ENCODE measurements around the gene DGCR8. TPM values are rescaled to one million over a fixed set of nuclear protein-coding genes. Genes with fewer than 3 reads are reported as not detected.

DGCR8 gene
- total and polyA plus RNA-seq, 2 experiments from 2014 or later, result 14.0 to 28.7 TPM

DNA sequence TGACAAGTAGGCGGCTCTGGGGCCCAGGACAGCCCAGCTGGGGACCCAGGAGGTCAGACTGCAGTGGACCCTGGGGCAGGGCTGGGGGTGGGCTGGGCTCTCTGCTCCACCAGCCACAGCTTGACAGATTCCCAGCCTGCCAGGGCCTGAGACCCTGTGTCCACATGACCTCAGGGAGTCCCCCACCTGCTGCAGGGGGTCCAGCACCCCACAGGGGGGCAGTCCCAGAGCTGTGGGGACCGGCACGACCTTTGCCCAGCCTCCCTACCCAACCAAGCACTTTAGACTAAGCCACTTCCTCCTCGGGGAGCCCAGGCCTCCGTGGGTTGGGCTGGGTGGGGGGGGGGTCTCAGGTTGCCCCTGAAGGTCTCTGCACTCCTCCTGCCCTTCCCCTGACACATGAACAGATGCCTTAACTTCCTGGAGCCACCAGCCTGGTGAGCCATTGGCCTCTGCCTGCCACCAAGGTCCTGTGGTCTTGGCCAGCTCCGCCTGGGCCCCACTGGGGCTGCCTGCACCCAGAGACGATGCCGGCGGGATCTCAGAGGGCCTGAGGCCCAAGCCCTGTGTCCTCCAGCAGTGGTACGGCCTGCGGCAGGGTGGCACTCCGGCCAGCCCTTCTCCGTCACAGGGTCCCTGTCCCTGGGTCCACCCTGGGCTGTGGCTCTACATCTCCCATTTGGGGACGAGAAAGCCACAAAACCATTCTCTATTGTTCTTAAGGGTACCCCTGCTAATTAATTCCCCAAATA, 67.4 kb downstream of the DGCR8 start:
- TF ChIP-seq EZH2 (IDR thresholded peaks at IDR 0.05; ENCODE audit: insufficient read depth, poor library complexity, severe bottlenecking) (no peak), EZH2phosphoT487 (IDR thresholded peaks at IDR 0.05; ENCODE audit: insufficient read depth, low read depth) (no peak)

DNA sequence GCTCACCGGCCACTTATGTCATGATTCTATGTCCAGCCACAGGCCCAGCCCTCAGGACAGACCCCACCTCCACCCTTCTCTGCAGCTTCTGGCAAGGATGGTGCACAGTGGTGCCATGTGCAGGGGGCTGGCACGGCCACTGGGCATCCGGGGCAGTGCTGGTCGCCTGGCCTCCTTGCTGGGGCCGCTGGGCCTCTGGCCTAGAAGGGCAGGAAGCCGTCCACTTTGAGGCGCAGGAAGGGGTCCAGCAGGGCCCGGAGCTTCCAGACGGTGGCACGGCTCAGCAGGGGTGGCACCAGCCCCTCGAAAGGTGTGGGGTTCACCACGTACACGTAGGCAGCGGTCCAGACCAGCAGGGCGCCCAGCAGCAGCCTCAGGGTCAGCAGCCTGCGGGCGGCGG, 68.4 kb downstream of the DGCR8 start:
- H3K27me3 ChIP-seq (replicated peaks; ENCODE audit: insufficient read depth), result no peaks in the 10 kb centered on the region
- H3K36me3 ChIP-seq (ENCODE audit: low read depth), result no peaks in the 10 kb centered on the region
- H3K9ac ChIP-seq, result no peak overlapping the region
- no peak overlapping the region for H3K4me2 ChIP-seq (ENCODE audit: unreplicated experiment)
- H3K9me3 ChIP-seq (ENCODE audit: low read depth), result no peaks in the 10 kb centered on the region
- DNase-seq, result no peak
- H3K9me2 ChIP-seq (ENCODE audit: insufficient read depth), result no peaks in the 10 kb centered on the region
- no peaks in the 10 kb centered on the region for H3K4me1 ChIP-seq (ENCODE audit: insufficient read depth)
- no peak overlapping the region for H3K4me3 ChIP-seq
- no peak overlapping the region for H3K27ac ChIP-seq
- no peaks in the 10 kb centered on the region for H3F3A ChIP-seq (ENCODE audit: insufficient read depth)
- WGBS, 2 experiments (ENCODE audit: low coverage in 1 of 2, low lambda C conversion rate in 2 of 2, missing lambda C conversion rate in 2 of 2), result 72 to 73% methylated on average over 14 of the region's 18 CpGs
- H2AFZ ChIP-seq, result no peak overlapping the region
- no peaks in the 10 kb centered on the region for H4K20me1 ChIP-seq (ENCODE audit: insufficient read depth)
- TF ChIP-seq EZH2phosphoT487 (IDR thresholded peaks at IDR 0.05; ENCODE audit: insufficient read depth, low read depth) (no peak), EZH2 (IDR thresholded peaks at IDR 0.05; ENCODE audit: insufficient read depth, poor library complexity, severe bottlenecking) (no peak)
- H3K79me2 ChIP-seq (ENCODE audit: insufficient read depth), result no peaks in the 10 kb centered on the region
- in situ Hi-C loops (cut with MboI), result no loop called here

More for the DNA sequence above, 67.4 kb downstream of the DGCR8 start:
- Histone ChIP-seq H3K9me3 (ENCODE audit: low read depth) (no peaks in the 10 kb centered on the region), H3K4me1 (ENCODE audit: insufficient read depth) (no peaks in the 10 kb centered on the region; the same call in 1 of the 2 replicates), H3K27ac (no peak overlapping the region), H3K9me2 (ENCODE audit: insufficient read depth) (no peaks in the 10 kb centered on the region), H3K9ac (no peak overlapping the region), H3K4me3 (no peak overlapping the region), H2AFZ (no peak overlapping the region), H3K36me3 (ENCODE audit: low read depth) (no peaks in the 10 kb centered on the region), H3F3A (ENCODE audit: insufficient read depth) (peaks cover under 1% of the 10 kb centered on the region; the same call in 1 of the 2 replicates), H4K20me1 (ENCODE audit: insufficient read depth) (no peaks in the 10 kb centered on the region), H3K79me2 (ENCODE audit: insufficient read depth) (no peaks in the 10 kb centered on the region), H3K4me2 (ENCODE audit: unreplicated experiment) (no peak overlapping the region), H3K27me3 (replicated peaks; ENCODE audit: insufficient read depth) (no peaks in the 10 kb centered on the region)
- DNase-seq, result no peak
- WGBS, 2 experiments (ENCODE audit: low coverage in 1 of 2, low lambda C conversion rate in 2 of 2, missing lambda C conversion rate in 2 of 2), result 81 to 83% methylated on average over 14 of the region's 14 CpGs
- in situ Hi-C loops (cut with MboI), result no loop called here

DNA sequence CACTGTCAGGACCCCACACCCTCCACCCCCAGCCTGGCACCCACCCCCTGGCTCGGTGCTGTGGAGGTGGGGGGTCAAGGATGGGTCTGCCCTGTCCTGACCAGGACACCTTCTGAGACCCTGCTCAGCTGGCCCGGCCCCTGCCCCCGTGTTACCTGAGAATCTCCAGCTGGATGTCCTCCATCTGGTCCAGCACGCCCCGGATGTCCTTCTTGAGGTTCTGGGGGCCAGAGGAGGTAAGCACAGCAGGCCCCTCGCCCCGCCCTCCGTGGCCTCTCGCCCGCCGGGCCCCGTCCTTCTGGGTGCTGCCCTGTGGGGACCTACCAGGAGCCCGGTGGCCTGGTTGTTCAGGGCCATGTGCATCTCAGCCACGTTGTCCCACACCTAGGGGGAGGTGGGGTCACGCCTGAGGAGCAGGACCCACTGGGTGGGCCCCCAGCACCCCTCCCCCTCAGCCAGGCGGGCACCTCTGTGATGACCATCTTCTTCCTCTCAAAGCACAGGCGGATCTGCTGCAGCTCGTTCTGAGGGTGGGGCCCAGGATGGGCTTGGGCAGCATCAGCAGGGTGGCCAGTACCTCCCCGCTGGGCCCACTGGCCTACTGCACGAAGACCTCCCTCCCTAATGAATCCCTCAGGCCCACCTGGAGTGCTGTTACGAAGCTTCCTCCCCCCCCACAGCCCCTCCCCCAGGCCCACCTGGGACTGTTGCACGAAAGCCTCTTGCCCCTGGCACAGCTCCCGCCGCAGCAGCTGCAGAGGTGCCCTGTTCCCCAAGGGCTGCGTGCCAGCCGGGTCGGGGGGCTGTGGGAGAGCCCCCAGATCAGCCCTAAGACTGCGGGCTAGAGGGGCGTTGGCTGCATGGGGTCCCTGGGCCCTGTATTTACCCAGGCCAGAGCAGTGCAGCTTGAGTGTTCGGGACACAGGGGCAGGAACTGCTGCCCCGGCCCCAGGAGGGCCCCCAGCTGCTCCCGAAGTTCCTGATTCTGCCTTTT, 69.5 kb downstream of the DGCR8 start:
- Histone ChIP-seq H3K9me2 (ENCODE audit: insufficient read depth) (no peaks in the 10 kb centered on the region), H3K79me2 (ENCODE audit: insufficient read depth) (no peaks in the 10 kb centered on the region), H3K4me1 (ENCODE audit: insufficient read depth) (no peaks in the 10 kb centered on the region), H2AFZ (no peak overlapping the region), H3K9ac (no peak overlapping the region), H3K4me2 (ENCODE audit: unreplicated experiment) (no peak overlapping the region), H3K27me3 (replicated peaks; ENCODE audit: insufficient read depth) (no peaks in the 10 kb centered on the region), H4K20me1 (ENCODE audit: insufficient read depth) (no peaks in the 10 kb centered on the region), H3K27ac (no peak overlapping the region), H3F3A (ENCODE audit: insufficient read depth) (no peaks in the 10 kb centered on the region), H3K9me3 (ENCODE audit: low read depth) (no peaks in the 10 kb centered on the region), H3K36me3 (ENCODE audit: low read depth) (no peaks in the 10 kb centered on the region), H3K4me3 (no peak overlapping the region)
- DNase-seq, result no peak
- TF ChIP-seq EZH2phosphoT487 (IDR thresholded peaks at IDR 0.05; ENCODE audit: insufficient read depth, low read depth), result no peak
- TF ChIP-seq EZH2 (IDR thresholded peaks at IDR 0.05; ENCODE audit: insufficient read depth, poor library complexity, severe bottlenecking), result no peak
- in situ Hi-C loops (cut with MboI), result no loop called here
- 75 to 82% methylated on average over 15 to 32 of the region's 32 CpGs for WGBS, 2 experiments (ENCODE audit: low coverage in 1 of 2, low lambda C conversion rate in 2 of 2, missing lambda C conversion rate in 2 of 2)

DNA sequence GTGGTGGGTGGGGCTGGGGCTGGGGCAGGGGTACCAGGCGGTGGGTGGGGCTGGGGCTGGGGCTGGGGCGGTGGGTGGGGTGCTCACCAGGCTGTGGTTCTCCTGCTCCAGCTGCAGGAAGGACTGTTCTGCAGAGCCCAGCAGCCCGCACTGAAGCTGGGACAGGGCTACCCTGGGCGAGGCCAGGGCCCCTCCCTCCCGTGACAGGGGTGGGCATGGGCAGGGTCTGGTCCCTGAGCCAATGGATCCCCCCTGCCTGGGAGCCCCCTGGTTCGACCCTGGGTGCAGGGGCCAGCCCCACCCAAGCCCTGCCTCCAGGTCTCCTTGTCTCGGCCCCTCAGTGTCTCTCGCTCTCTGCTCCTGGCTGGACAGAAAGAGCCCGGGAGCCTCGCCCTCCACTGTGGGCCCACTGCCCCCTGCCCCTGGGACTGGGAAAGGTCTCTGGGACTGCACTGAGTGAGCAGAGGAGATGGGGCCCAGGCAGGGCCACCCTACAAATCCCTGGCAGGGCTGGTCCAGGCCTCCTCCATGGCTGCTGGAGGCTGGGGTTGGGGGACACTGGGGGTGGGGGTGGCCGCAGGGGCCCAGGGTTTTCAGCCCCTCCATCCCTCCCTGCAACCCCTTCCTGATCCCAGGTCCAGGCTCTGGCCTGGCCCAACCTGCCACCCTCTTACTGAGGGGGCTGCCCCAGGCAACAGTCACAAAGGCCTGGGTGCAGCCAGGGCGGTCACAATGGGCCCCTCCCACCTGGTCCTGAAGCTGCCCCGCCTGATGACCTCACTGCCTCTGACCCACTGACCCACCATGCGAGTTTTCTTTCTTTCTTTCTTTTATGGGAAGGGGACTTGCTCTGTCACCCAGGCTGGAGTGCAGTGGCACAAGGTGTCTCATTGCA, 70.6 kb downstream of the DGCR8 start, which contains the start of gene CCDC188:
Gene CCDC188, minus strand, starts transcription at position 675 of the 895 bp plus-strand sequence. Its CDS starts 69 bp downstream, at position 606.
- in situ Hi-C loops (cut with MboI), result no loop called here
- H3K79me2 ChIP-seq (ENCODE audit: insufficient read depth), result no peaks in the 10 kb centered on the region
- DNase-seq, result no peak

More for the DNA sequence above, 70.6 kb downstream of the DGCR8 start, which contains the start of gene CCDC188:
- H3K4me3 ChIP-seq, result no peak within 1 kb of the TSS
- H2AFZ ChIP-seq, result no peak within 1 kb of the TSS
- no peak within 1 kb of the TSS for H3K4me2 ChIP-seq (ENCODE audit: unreplicated experiment)
- WGBS, 2 experiments (ENCODE audit: low coverage in 1 of 2, low lambda C conversion rate in 2 of 2, missing lambda C conversion rate in 2 of 2), result 73 to 76% methylated on average over 8 to 13 of the region's 14 CpGs
- no peaks in the 10 kb centered on the region for H3K9me2 ChIP-seq (ENCODE audit: insufficient read depth)
- no peaks in the 10 kb centered on the region for H3K4me1 ChIP-seq (ENCODE audit: insufficient read depth)
- TF ChIP-seq EZH2 (IDR thresholded peaks at IDR 0.05; ENCODE audit: insufficient read depth, poor library complexity, severe bottlenecking) (no peak), EZH2phosphoT487 (IDR thresholded peaks at IDR 0.05; ENCODE audit: insufficient read depth, low read depth) (no peak)
- H3K9me3 ChIP-seq (ENCODE audit: low read depth), result no peaks in the 10 kb centered on the region
- H3K27me3 ChIP-seq (replicated peaks; ENCODE audit: insufficient read depth), result no peaks in the 10 kb centered on the region
- H3K9ac ChIP-seq, result no peak within 1 kb of the TSS
- H3K36me3 ChIP-seq (ENCODE audit: low read depth), result no peaks in the 10 kb centered on the region
- no peaks in the 10 kb centered on the region for H3F3A ChIP-seq (ENCODE audit: insufficient read depth)
- no peak within 1 kb of the TSS for H3K27ac ChIP-seq
- H4K20me1 ChIP-seq (ENCODE audit: insufficient read depth), result no peaks in the 10 kb centered on the region

Data from GM23248 (cell line).